Loucy (cell line): ENCODE measurements around the gene DSCAML1.

Experiments used
- CTCF ChIP-seq: fragments of 200-600 bp; sonication (generic); conservative IDR thresholded peaks from 2 replicates; pipeline ENCODE4 v1.5.1; 2014; ENCODE audit warnings: mild to moderate bottlenecking, antibody characterized with exemption, low read length
- EZH2phosphoT487 ChIP-seq: fragments of 200-600 bp; IDR thresholded peaks from 2 replicates; pipeline ENCODE4 v1.6.1; 2018; ENCODE audit warnings: antibody characterized with exemption, mild to moderate bottlenecking, moderate library complexity, borderline replicate concordance

- TF ChIP-seq CTCF, result no peak
- no peak for TF ChIP-seq EZH2phosphoT487
These were observed 1.2 kb downstream of the DSCAML1 start for GRCh38 chr11:117795638-117796455.
